Activated effector memory CD4-positive, alpha-beta T cell treated with anti-CD3 and anti-CD28 coated beads, Interleukin-2, amount 50 U/mL, for 16 hours (primary cell): Measurements from ENCODE around the gene CFAP100.
A peak's percentile ranks its signal among the peaks of the same experiment; 100 is the strongest.

Source experiments
- DNase-seq: peaks from one replicate; pipeline ENCODE4 v3.0.0-alpha.2; 2020

Gene CFAP100

GRCh38 chr3:126466886-126467610 is 72.3 kb downstream of the CFAP100 start:
- no peak for DNase-seq

GRCh38 chr3:126467611-126467955 is 72.9 kb downstream of the CFAP100 start:
- DNase-seq = peak; percentile 57

- peak; percentile 53 for DNase-seq
Measured at GRCh38 chr3:126468028-126468891, 73.6 kb downstream of the CFAP100 start.

- DNase-seq = peak; percentile 54
Measured at GRCh38 chr3:126469479-126469878, 74.8 kb downstream of the CFAP100 start.

GRCh38 chr3:126472277-126473006 is 77.7 kb downstream of the CFAP100 start:
- DNase-seq = peak; percentile 50

GRCh38 chr3:126473292-126474168 is 78.8 kb downstream of the CFAP100 start:
- peak; percentile 54 for DNase-seq

- DNase-seq = peak; percentile 77
Measured at GRCh38 chr3:126474498-126475412, 80.0 kb downstream of the CFAP100 start.

GRCh38 chr3:126475413-126476114 is 80.9 kb downstream of the CFAP100 start, which contains the start of gene ZXDC:
TSS of gene ZXDC (minus strand) at chr3:126475891. CDS start at chr3:126475865, 26 bp downstream.
- peak; percentile 98 for DNase-seq

- no peak for DNase-seq
Measured at GRCh38 chr3:126476166-126477060, 81.7 kb downstream of the CFAP100 start.

- no peak for DNase-seq
Measured at GRCh38 chr3:126477061-126477380, 82.3 kb downstream of the CFAP100 start.

- no peak for DNase-seq
Measured at GRCh38 chr3:126478581-126479310, 84.0 kb downstream of the CFAP100 start.

GRCh38 chr3:126479642-126480041 is 84.9 kb downstream of the CFAP100 start:
- DNase-seq = no peak

- no peak for DNase-seq
Measured at GRCh38 chr3:126480206-126480605, 85.5 kb downstream of the CFAP100 start.

- no peak for DNase-seq
Measured at GRCh38 chr3:126480861-126481260, 86.2 kb downstream of the CFAP100 start.

- DNase-seq = no peak
Measured at GRCh38 chr3:126481808-126482502, 87.2 kb downstream of the CFAP100 start.

GRCh38 chr3:126482503-126483255 is 88.0 kb downstream of the CFAP100 start:
- DNase-seq = no peak

- no peak for DNase-seq
Measured at GRCh38 chr3:126483321-126483761, 88.6 kb downstream of the CFAP100 start.
